NT2/D1 (cell line): Measurements from ENCODE around the gene DYNC2H1.

Source experiments
- SUZ12 ChIP-seq: IDR thresholded peaks from 2 replicates; pipeline ENCODE4 v1.6.1; 2011; ENCODE audit not compliant: insufficient read length, insufficient read depth; ENCODE audit errors: extremely low read depth
- YY1 ChIP-seq: IDR thresholded peaks from 2 replicates; pipeline ENCODE4 v1.6.1; 2011; ENCODE audit not compliant: insufficient read length, insufficient read depth
- ZNF274 ChIP-seq: IDR thresholded peaks from 2 replicates; pipeline ENCODE4 v1.6.1; 2011; ENCODE audit warnings: mild to moderate bottlenecking, low read depth, low read length

DNA sequence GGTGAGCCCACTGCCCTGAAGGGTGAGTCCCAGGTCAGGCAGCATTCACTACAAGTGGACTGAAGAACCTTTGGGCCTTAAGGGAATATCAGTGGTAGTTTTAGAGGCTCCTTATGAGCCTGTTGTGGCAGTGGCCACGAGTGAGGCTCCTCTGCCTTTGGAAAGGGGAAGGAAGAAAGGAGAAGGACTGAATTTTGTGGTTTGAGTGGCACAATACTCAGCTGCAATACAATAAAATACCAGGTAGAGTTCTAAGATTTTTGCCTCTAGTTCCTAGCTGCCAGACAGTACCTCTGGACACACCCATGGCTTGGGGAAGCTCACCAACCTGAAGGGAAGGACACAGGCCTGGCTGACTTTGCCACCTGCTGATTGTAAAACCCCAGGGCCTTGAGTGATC lies 260.9 kb downstream of the DYNC2H1 start:
- no peak for TF ChIP-seq YY1
- no peak for TF ChIP-seq ZNF274
- TF ChIP-seq SUZ12 = no peak
